Measurements from ENCODE around the gene MMP13. TPM values are rescaled to one million over a fixed set of nuclear protein-coding genes. Genes with fewer than 3 reads are reported as not detected.
"Not testable (repeated sequence)": the region's sequence is repeated elsewhere in the genome, so short reads cannot be mapped to it uniquely, and the experiment has no call there.

MMP13 gene
- not detected in 2 replicates for total RNA-seq (2014; rRNA removed; shearing (Covaris generic); ENCODE audit: low replicate concordance)

DNA sequence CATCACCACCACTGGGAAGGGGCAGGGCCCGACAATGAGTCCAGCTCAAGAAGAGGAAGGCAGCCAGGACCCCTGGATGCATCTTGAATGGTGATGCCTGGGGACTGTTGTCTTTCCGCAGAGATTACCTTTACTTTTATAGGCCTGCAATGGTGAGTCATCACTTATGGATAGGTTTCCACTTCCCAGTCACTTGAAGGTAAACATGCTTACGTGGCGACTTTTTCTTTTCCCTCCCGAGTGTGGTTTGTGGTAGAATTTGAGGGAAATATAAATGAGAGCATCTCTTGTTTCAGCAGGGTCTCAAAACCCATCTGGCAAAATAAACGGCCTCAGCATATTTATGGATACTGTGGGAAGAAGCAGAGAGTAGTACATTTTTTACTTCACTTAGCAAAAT, at the start of gene MMP13:
MMP13 (minus strand) TSS at position 109 of the 400 bp plus-strand sequence; CDS start at position 82, 27 bp downstream.
- Histone ChIP-seq H3K27me3 (no peaks in the 10 kb centered on the region), H3K9me3 (no peaks in the 10 kb centered on the region), H3K36me3 (no peaks in the 10 kb centered on the region), H3K4me3 (no peak within 1 kb of the TSS)
- DNase-seq: no peak

DNA sequence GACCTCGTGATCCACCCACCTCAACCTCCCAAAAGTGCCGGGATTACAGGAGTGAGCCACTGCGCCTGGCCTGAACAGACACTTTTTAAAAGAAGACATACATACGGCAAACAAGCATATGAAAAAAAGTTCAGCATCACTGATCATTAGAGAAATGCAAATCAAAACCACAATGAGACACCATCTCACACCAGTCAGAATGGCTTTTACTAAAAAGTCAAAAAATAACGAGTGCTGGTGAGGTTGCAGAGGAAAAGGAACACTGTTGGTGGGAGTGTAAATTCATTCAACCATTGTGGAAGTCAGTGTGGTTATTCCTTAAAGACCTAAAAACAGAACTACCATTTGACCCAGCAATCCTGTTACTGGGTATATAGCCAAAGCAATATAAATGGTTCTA, 48.7 kb upstream of the MMP13 start:
- H3K36me3 ChIP-seq, H3K9me3 ChIP-seq, H3K4me3 ChIP-seq, H3K27me3 ChIP-seq, DNase-seq: not testable (repeated sequence)

DNA sequence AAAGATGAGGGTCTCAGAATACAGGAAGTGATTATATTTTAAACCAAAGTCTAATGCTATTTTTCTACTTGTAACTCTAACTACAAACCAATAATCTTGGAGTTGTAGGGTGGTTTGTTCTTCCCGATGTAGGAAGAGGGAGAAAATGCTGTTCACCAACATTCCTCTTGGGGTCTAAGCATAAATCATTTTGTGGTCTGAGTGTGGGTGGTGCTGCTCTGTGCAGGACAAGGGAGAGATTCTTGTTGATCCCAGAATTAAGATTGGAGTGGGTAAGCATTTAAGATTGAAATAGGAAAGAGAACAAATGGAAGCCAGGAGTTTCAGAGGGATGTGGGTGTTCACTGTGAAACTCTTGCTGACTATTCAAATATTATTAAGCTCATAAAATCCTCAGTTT, 38.6 kb upstream of the MMP13 start:
- peaks cover 10% of the 10 kb centered on the region; the same call in 1 of the 2 replicates for H3K9me3 ChIP-seq
- no peak overlapping the region for H3K4me3 ChIP-seq
- H3K27me3 ChIP-seq: no peaks in the 10 kb centered on the region
- H3K36me3 ChIP-seq: 0 out of 2 replicates have a peak, but pooled peaks cover 4% of the 10 kb centered on the region
- no peak for DNase-seq

DNA sequence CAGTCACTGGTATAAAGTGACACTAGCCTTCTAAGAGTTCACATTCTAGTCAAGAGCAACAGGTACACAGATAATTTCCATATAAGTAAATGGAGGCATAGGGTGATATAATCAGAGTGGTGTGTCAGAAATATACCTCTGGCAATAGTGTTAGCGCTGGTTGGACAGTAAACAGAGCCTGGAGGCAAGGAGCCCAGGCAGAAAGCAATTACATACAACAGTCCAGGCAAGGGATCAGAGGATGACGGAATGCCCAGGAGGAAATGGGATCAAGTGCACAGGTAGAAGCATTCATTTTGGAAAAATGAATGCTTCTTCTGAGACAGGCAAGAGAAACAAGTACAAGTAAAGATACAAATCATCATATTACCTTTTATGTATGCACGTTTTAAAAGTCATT, 36.2 kb upstream of the MMP13 start:
- H3K4me3 ChIP-seq: no peak overlapping the region
- H3K9me3 ChIP-seq: no peaks in the 10 kb centered on the region
- no peak for DNase-seq
- no peaks in the 10 kb centered on the region for H3K27me3 ChIP-seq
- H3K36me3 ChIP-seq: 0 out of 2 replicates have a peak, but pooled peaks cover 4% of the 10 kb centered on the region

DNA sequence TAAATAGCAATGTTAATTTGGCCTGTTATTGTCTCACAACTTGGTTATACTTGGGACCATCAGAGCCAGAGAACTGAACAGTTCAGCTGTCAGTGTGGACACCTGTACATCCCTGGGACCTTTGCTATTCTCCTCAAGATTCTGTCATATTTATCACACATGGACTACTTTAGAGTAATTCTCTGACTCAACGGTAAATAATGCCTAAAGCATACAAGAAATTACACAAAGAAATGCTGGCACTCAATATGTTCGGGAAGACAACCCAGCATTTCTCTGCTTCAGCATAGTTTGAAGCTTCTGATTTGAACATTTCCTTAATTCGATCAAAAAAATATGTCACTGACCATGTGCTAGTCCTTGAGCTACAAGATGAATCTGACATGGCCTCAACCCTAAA, 34.6 kb upstream of the MMP13 start:
- H3K27me3 ChIP-seq: no peaks in the 10 kb centered on the region
- no peak for DNase-seq
- 0 out of 2 replicates have a peak, but pooled peaks cover 1% of the 10 kb centered on the region for H3K36me3 ChIP-seq
- no peaks in the 10 kb centered on the region for H3K9me3 ChIP-seq
- H3K4me3 ChIP-seq: no peak overlapping the region

DNA sequence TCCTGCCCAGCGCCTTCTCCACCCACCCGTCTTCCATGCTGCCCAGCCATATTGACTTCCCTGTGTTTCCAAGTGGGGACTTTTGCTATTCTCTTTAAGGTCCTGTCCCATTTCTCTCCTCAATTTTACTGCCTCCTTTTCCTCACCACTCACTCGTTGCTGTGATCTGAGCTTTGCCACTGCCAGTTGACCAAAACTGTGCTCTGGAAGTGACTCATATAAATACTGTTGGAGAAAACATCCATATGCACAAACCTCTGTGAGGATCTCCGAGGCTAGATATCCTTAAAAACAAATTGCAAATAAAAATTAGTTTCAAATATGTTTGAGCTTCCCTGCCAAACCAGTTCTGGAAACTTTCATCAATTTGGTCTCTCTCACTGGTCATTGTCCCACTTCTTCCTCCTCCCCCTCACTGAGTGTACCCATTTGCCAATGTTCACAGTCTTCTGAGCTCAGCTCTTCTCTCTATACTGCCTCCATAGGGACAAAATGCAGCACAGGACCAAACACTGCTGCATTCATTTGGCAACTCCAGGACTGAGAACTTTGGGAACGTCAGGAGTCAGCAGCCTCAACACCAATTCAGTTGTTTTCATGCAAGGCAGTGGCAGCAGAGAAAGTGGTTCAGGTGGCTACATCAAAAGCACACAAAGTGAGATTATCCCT, 34.0 kb upstream of the MMP13 start:
- peak; percentile 43 for DNase-seq
- Histone ChIP-seq H3K4me3 (no peak overlapping the region), H3K27me3 (no peaks in the 10 kb centered on the region), H3K36me3 (no peaks in the 10 kb centered on the region), H3K9me3 (no peaks in the 10 kb centered on the region)

DNA sequence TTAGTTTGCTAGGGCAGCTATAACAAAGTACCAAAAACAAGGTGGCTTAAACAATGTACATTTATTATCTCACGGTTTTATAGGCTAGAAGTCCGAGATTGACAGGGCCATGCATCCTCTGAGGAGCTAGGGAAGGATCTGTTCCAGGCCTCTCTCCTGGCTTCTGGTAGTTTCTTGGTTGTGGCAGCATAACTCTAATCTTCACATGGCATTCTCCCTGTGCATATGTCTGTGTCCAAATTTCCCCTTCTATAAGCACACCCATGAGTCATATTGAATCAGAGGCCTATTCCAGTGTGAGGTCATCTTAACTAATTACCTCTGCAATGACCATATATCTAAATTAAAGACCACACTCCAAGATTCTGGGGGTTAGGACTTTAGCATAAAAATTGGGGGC, 31.3 kb upstream of the MMP13 start:
- Histone ChIP-seq H3K9me3 (no peaks in the 10 kb centered on the region), H3K4me3 (no peak overlapping the region), H3K27me3 (no peaks in the 10 kb centered on the region), H3K36me3 (no peaks in the 10 kb centered on the region)
- DNase-seq: peak; percentile 12

DNA sequence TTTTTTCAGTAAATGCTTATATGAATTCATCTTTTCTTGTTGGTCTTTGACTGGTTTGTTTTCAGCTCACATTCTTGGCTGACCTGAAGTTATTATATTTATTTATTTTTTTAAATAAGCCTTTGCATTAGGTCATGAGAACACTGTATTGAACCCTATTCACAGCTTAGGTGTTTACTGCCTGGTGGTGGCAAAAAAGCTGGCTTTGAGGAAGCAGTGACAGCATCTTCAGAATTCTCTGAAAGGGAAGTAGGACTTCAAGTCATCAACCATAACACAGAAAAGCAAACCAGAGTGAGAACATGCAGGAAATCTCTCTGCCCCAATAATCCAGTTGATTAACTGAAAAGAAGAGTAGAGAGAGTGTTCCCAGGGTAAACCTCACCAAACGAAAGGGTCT, 30.3 kb upstream of the MMP13 start:
- Histone ChIP-seq H3K36me3 (no peaks in the 10 kb centered on the region), H3K9me3 (no peaks in the 10 kb centered on the region), H3K27me3 (no peaks in the 10 kb centered on the region), H3K4me3 (no peak overlapping the region)
- DNase-seq: peak; percentile 5

DNA sequence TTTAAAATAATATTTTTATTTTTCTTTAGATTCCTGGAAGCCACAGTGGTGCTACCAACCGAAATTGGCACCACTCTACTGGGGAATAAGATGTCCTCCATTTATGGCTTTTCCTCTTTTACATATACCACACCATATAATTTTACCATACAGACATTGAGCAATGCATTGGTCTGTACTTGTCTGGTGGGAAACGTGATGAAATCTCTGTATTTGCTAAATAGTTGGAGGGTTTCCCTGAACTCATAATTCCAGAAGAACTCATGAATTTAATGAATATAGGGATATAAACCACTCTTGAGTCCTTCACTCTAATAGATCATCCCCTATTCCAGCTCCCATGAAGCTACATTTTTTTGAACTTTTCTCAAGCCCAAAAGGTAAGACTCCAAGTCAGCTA, 28.0 kb upstream of the MMP13 start:
- DNase-seq: no peak
- H3K4me3 ChIP-seq: no peak overlapping the region
- no peaks in the 10 kb centered on the region for H3K27me3 ChIP-seq
- H3K9me3 ChIP-seq: no peaks in the 10 kb centered on the region
- no peaks in the 10 kb centered on the region for H3K36me3 ChIP-seq

DNA sequence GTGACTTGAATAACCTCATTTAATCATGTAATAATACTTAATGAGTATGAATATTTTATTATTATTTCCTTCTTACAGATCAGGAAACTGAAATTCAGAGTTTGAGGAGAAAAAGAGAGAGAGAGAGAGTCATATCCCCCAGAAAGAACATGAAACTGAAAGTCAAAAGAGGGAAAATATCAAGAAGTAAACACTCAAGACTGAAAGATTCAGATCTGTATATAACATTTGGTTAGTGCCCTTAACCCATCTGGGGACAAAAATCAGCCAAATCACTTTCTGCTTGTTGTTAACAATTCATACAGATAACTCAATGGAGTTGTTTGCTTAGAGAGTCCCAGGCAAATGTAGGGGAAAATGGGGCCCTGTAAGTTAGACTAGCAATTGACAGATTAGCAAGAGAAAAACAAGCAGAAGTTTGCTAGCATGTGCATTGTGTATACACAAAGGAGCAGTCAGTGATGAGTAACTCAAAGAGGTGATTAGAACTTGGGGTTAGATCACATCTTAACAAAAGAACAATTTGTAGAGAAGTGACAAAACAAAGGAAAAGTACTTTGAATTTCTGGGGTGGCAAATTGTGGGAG, 25.9 kb upstream of the MMP13 start:
- no peaks in the 10 kb centered on the region for H3K36me3 ChIP-seq
- DNase-seq: no peak
- H3K27me3 ChIP-seq: no peaks in the 10 kb centered on the region
- H3K4me3 ChIP-seq: no peak overlapping the region
- no peaks in the 10 kb centered on the region for H3K9me3 ChIP-seq

DNA sequence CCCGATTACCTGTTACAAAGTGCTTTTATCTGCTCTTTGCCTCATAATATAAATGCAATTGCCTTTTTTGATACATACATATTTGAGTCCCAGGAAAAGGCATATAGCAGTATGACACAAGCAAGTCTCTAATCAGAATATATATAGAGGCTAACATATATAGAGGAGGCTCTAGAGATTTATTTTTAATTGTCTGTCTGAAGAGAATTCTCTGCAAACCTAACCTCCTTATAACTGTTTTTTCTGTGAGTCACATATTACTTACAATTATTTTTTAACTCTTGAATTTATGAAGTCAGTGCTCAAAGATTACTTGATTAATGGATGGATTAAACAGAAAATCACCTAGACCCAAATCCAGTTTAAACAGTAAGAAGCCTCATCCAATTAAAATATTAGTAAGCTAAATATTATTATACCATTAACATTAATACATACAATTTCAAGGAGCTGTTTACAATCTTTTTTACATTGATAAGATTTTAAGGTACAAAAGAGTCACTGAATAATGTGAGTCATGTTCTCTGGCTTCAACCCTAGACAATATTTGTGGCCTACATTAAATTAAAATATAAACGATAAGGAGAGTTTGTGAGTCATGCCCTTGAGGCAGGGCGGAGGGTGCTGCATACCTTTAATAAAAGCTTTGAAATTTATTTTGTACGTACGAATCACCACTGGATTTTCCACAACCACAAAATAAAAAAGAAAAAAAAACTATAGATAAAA, 19.2 kb upstream of the MMP13 start:
- Histone ChIP-seq H3K4me3 (no peak overlapping the region), H3K36me3 (no peaks in the 10 kb centered on the region), H3K27me3 (no peaks in the 10 kb centered on the region), H3K9me3 (no peaks in the 10 kb centered on the region)
- peak; percentile 45 for DNase-seq

DNA sequence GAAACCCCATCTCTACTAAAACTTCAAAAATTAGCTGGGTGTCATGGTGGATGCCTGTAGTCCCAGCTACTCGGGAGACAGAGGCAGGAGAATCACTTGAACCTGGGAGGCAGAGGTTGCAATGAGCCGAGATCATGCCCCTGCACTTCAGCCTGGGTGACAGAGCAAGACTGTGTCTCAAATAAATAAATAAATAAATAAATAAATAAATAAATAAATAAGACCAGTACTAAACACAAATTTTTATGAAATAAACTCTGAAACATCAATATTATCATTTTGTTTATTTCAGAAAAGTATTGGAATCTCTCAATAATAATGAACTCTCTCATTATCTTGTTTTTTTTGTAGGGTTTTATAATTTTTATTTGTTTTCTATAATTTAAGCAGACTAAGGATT, 18.2 kb upstream of the MMP13 start:
- H3K36me3 ChIP-seq, DNase-seq, H3K27me3 ChIP-seq, H3K9me3 ChIP-seq, H3K4me3 ChIP-seq: not testable (repeated sequence)

DNA sequence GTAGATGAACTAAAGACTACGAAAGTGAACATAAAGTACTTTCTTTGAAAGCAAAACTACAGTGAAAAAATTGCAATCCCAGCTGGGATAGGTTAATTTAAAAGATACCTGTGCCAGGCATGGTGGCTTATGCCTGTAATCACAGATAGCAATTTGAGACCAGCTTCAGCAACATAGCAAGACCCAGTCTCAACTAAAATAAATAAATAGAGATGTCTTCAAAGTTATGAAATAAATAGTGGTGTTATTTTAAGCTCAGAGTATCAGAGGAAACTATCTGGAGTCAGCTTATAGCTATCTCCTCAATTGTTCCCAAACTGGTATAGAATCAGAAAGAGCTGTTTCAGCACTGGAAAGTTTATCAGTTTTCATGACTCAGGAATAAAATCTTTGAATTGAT, 17.3 kb upstream of the MMP13 start:
- no peaks in the 10 kb centered on the region for H3K27me3 ChIP-seq
- H3K4me3 ChIP-seq: no peak overlapping the region
- DNase-seq: no peak
- no peaks in the 10 kb centered on the region for H3K9me3 ChIP-seq
- H3K36me3 ChIP-seq: no peaks in the 10 kb centered on the region

DNA sequence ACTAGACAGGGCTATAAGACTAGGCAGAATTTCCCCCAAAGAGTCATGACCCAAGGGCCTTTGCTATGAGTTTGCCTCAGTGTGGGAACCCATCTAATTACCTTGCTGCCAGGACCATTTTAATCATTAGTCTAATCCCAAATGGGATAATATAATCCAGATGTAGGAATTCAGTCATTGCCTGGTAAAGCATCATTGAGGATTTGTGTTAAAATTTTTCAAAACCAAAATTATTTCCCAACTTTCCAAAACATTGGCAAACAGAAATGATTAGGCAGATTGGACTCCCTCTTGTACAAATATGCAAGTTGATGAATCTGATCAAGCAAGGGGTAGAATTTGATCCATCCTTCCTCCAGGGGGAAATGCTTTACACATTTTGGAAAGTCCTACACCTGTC, 16.2 kb upstream of the MMP13 start:
- no peaks in the 10 kb centered on the region for H3K27me3 ChIP-seq
- no peak overlapping the region for H3K4me3 ChIP-seq
- no peaks in the 10 kb centered on the region for H3K9me3 ChIP-seq
- no peaks in the 10 kb centered on the region for H3K36me3 ChIP-seq
- no peak for DNase-seq

DNA sequence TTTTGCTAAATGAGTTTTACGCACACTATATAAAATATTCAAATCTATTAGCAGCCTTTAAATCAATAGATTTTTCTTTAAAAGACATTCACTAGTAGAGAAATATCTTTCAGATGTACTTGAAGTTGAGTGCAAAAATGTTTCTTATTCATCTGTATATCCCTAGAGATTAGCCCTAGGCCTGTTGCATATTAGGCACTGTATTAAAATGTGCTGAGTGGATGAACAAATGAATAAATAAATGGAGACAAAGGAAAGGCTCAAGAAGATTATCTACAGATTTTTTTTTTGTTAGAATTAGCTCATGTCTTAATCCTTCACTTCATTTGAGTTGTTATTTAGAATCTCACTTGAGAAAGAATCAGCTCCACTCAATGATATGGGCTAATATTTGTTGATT, 12.0 kb upstream of the MMP13 start:
- H3K27me3 ChIP-seq: no peaks in the 10 kb centered on the region
- H3K9me3 ChIP-seq: no peaks in the 10 kb centered on the region
- no peak overlapping the region for H3K4me3 ChIP-seq
- H3K36me3 ChIP-seq: no peaks in the 10 kb centered on the region
- DNase-seq: no peak

DNA sequence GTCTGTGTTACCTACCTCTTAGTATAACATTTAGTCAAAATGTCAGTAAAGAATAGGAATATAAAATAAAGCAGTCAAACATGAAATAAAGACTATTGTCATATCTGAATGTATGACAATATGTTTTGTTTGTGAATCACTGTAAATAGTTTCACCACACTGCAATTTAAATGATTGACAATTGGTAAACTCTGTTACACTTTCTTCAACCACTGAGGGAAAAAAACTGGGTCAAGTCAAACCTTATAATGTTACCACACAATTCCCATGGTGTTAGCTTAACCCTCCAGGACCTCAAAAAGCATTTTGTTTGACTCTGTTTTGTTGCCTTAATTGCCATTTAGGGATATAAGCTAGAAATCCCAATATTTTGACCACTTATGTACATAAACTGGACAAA, 10.5 kb upstream of the MMP13 start:
- H3K27me3 ChIP-seq: no peaks in the 10 kb centered on the region
- no peaks in the 10 kb centered on the region for H3K9me3 ChIP-seq
- H3K36me3 ChIP-seq: no peaks in the 10 kb centered on the region
- DNase-seq: no peak
- no peak overlapping the region for H3K4me3 ChIP-seq

DNA sequence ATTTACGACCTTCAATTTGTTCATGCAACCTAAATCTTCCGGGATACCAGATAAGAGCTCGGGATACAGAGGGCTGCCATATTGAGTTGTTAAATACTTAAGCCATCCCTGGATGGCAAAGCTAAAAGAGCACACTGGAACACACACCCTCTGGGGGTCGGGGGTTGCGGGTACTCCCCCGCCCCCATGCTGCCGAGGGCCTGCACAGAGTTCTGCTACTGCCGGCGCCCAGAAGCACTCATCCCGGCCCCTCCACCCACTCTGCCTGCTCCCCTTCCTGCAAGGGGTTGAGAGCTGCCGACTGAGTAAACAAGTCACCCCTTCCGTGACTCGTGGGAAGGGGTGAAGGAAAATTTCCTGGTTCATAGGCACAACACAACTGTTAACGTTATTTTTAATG, 9.3 kb upstream of the MMP13 start:
- no peaks in the 10 kb centered on the region for H3K36me3 ChIP-seq
- H3K27me3 ChIP-seq: no peaks in the 10 kb centered on the region

DNA sequence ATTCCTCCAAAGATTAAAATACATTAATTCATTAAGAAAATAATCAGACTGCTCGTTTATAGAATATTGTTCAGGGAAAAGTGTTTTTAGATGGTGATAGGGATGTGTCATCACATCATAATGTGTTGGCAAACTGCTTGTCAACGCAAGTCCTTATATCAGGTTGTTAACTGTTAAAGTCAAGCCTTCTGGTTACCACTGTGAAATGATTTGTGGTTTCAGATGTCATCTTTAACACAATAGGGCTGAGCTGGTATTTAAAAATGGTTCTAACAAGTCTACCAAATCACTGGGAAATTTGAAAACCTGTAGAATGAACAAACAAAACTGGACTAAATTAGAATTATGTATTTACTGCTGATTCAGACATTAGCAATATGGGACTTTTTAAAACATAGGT, 2.4 kb upstream of the MMP13 start:
- Histone ChIP-seq H3K36me3 (no peaks in the 10 kb centered on the region), H3K4me3 (no peak overlapping the region), H3K9me3 (no peaks in the 10 kb centered on the region), H3K27me3 (no peaks in the 10 kb centered on the region)
- DNase-seq: no peak

More for the DNA sequence above, 9.3 kb upstream of the MMP13 start:
- Histone ChIP-seq H3K9me3 (no peaks in the 10 kb centered on the region), H3K4me3 (no peak overlapping the region)
- DNase-seq: no peak

Measured in MG63 (cell line).